Smooth muscle cell (in vitro differentiated cells): Measurements from ENCODE around the gene IDUA. TPM values are rescaled to one million over a fixed set of nuclear protein-coding genes. Genes with fewer than 3 reads are reported as not detected.

Experiments used
- DNase-seq: peaks from one replicate; lab custom pipeline; 2025; ENCODE audit not compliant: unreplicated experiment; lab: John Stamatoyannopoulos, UW
- H2AFZ ChIP-seq: fragments of 200-600 bp; sonication (generic); 2 replicates; pipeline ENCODE4 v1.6.0; 2016; ENCODE audit warnings: antibody characterized with exemption, low read depth, mild to moderate bottlenecking
- H3F3A ChIP-seq: fragments of 200-600 bp; sonication (generic); 2 replicates; pipeline ENCODE4 v1.6.0; 2017; ENCODE audit warnings: antibody characterized with exemption, low read depth
- H3K27ac ChIP-seq: fragments of 200-600 bp; sonication (generic); 2 replicates; pipeline ENCODE4 v1.5.1; 2016; ENCODE audit warnings: low read depth, mild to moderate bottlenecking
- H3K27me3 ChIP-seq: fragments of 200-600 bp; sonication (generic); 2 replicates; pipeline ENCODE4 v1.6.1; 2016; ENCODE audit warnings: low read depth, mild to moderate bottlenecking
- H3K36me3 ChIP-seq: fragments of 200-600 bp; sonication (generic); 2 replicates; pipeline ENCODE4 v1.5.1; 2016; ENCODE audit warnings: low read depth
- H3K4me1 ChIP-seq: fragments of 200-600 bp; sonication (generic); 2 replicates; pipeline ENCODE4 v1.5.1; 2016; ENCODE audit warnings: low read depth
- H3K4me2 ChIP-seq: fragments of 200-600 bp; sonication (generic); 2 replicates; pipeline ENCODE4 v1.6.0; 2016; ENCODE audit warnings: mild to moderate bottlenecking
- H3K4me3 ChIP-seq: fragments of 200-600 bp; sonication (generic); 2 replicates; pipeline ENCODE4 v1.5.1; 2016; ENCODE audit warnings: mild to moderate bottlenecking
- H3K79me2 ChIP-seq: fragments of 200-600 bp; sonication (generic); 2 replicates; pipeline ENCODE4 v1.6.0; 2016; ENCODE audit warnings: low read depth, mild to moderate bottlenecking
- H3K9ac ChIP-seq: fragments of 200-600 bp; sonication (generic); 2 replicates; pipeline ENCODE4 v1.6.0; 2016; ENCODE audit warnings: low read depth
- H3K9me3 ChIP-seq: fragments of 200-600 bp; sonication (generic); replicated peaks from 2 replicates; pipeline ENCODE4 v1.5.1; 2016; ENCODE audit warnings: low read depth
- H4K20me1 ChIP-seq: fragments of 200-600 bp; sonication (generic); 2 replicates; pipeline ENCODE4 v1.6.0; 2016; ENCODE audit warnings: low read depth
- CTCF ChIP-seq: fragments of 200-600 bp; sonication (generic); IDR thresholded peaks from 2 replicates; pipeline ENCODE4 v1.5.1; 2017; ENCODE audit warnings: borderline replicate concordance, mild to moderate bottlenecking, antibody characterized with exemption; ENCODE audit not compliant: insufficient read depth, poor library complexity, severe bottlenecking
- WGBS: methylation state at CpG from one replicate; pipeline ENCODE4 v1.1.7; 2016; ENCODE audit warnings: low lambda C conversion rate; 5-methylcytosine and 5-hydroxymethylcytosine counted together
- polyA plus RNA-seq: library from polyadenylated mRNA; unstranded; fragments of >200 nt; fragmentation: Nextera tagmentation; extraction: Ambion mirVana; gene quantifications from 2 replicates; pipeline ENCODE4 v1.2.1, GENCODE V29; 2016
- total RNA-seq: library from RNA; depleted of rRNA; stranded (reverse); fragments of >200 nt; gene quantifications from 2 replicates; pipeline ENCODE4 v1.2.3, GENCODE V29; 2014

The IDUA gene
- total and polyA plus RNA-seq, 2 experiments from 2014 or later: 6.3 to 49.9 TPM

GRCh38 chr4:985123-985830 lies 1.6 kb upstream of the IDUA start:
- H3K9me3 ChIP-seq: no peaks in the 10 kb centered on the region
- H3F3A ChIP-seq: no peaks in the 10 kb centered on the region
- H3K79me2 ChIP-seq: no peaks in the 10 kb centered on the region
- no peak for TF ChIP-seq CTCF
- no peaks in the 10 kb centered on the region for H4K20me1 ChIP-seq
- peaks cover 18% of the 10 kb centered on the region for H3K4me1 ChIP-seq
- no peaks in the 10 kb centered on the region for H3K36me3 ChIP-seq
- H3K4me3 ChIP-seq: peak overlapping the region; percentile 45
- peak overlapping the region; percentile 90 for H3K4me2 ChIP-seq
- 32% methylated on average over 16 of the region's 23 CpGs for WGBS
- peak; percentile 32 for DNase-seq
- H3K27ac ChIP-seq: no peak overlapping the region
- no peaks in the 10 kb centered on the region for H3K27me3 ChIP-seq
- peak overlapping the region; percentile 81 for H2AFZ ChIP-seq
- no peak overlapping the region for H3K9ac ChIP-seq

GRCh38 chr4:986428-986878 lies 391 bp upstream of the IDUA start:
- DNase-seq: no peak
- H3K9ac ChIP-seq: peak overlapping the region; percentile 74
- peak overlapping the region; percentile 69 for H3K4me3 ChIP-seq
- H3K79me2 ChIP-seq: no peaks in the 10 kb centered on the region
- TF ChIP-seq CTCF: no peak
- H3K4me2 ChIP-seq: peak overlapping the region; percentile 90
- no peak overlapping the region for H3K27ac ChIP-seq
- peak overlapping the region; percentile 93 for H2AFZ ChIP-seq
- no peaks in the 10 kb centered on the region for H3K27me3 ChIP-seq
- no peaks in the 10 kb centered on the region for H3K9me3 ChIP-seq
- WGBS: 10% methylated on average over 14 of the region's 14 CpGs
- no peaks in the 10 kb centered on the region for H3F3A ChIP-seq
- H4K20me1 ChIP-seq: no peaks in the 10 kb centered on the region
- H3K4me1 ChIP-seq: peaks cover 18% of the 10 kb centered on the region
- H3K36me3 ChIP-seq: no peaks in the 10 kb centered on the region

GRCh38 chr4:987624-988513 lies 1.0 kb downstream of the IDUA start:
- Histone ChIP-seq H3K79me2 (no peaks in the 10 kb centered on the region), H3K27me3 (no peaks in the 10 kb centered on the region), H3F3A (no peaks in the 10 kb centered on the region), H3K27ac (no peak overlapping the region), H2AFZ (no peak overlapping the region), H3K9ac (peak overlapping the region; percentile 16), H3K4me3 (peak overlapping the region; percentile 69), H3K4me1 (peaks cover 18% of the 10 kb centered on the region), H3K4me2 (peak overlapping the region; percentile 90), H4K20me1 (no peaks in the 10 kb centered on the region), H3K9me3 (no peaks in the 10 kb centered on the region), H3K36me3 (no peaks in the 10 kb centered on the region)
- TF ChIP-seq CTCF: no peak
- no peak for DNase-seq
- 85% methylated on average over 33 of the region's 37 CpGs for WGBS
